HFF-Myc (cell line): ENCODE results near the gene STAC.
"Not testable (repeated sequence)": the region's sequence is repeated elsewhere in the genome, so short reads cannot be mapped to it uniquely, and the experiment has no call there.

Source experiments
- DNase-seq: peaks from one replicate; pipeline ENCODE4 v3.0.0-alpha.2; 2011; ENCODE audit warnings: low read depth; ENCODE audit errors: extremely low read depth
- H3K4me3 ChIP-seq: replicated peaks from 2 replicates; pipeline ENCODE4 v1.5.1; 2011; ENCODE audit warnings: low read depth, mild to moderate bottlenecking, control low read depth, low read length
- TF ChIP-seq, protein P1 (sequence below): IDR thresholded peaks from 2 replicates; pipeline ENCODE4 v1.5.1; 2012; ENCODE audit warnings: mild to moderate bottlenecking, low read depth, low read length, control low read depth; ENCODE audit errors: missing control alignments

The STAC gene

DNA sequence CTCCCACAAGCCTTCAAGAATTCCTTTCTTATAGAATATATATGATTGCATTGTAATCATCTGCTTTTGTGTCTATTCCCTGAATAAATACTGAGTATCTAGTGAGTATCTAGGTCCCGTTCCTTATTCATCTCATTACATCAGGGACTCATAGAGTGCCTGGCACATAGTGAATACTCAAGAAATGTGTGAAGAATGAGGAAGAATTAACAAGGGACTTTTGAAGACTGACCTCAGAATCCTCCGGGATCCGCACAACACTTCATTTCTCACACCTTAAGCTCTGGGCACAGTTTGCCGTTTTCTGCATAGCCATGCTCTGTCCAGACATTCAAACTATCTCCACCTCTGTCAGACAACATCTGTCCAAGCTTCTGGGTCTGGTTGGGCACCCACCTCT is 108.8 kb downstream of the STAC start:
- H3K4me3 ChIP-seq = no peak overlapping the region
- TF ChIP-seq, protein P1, sequence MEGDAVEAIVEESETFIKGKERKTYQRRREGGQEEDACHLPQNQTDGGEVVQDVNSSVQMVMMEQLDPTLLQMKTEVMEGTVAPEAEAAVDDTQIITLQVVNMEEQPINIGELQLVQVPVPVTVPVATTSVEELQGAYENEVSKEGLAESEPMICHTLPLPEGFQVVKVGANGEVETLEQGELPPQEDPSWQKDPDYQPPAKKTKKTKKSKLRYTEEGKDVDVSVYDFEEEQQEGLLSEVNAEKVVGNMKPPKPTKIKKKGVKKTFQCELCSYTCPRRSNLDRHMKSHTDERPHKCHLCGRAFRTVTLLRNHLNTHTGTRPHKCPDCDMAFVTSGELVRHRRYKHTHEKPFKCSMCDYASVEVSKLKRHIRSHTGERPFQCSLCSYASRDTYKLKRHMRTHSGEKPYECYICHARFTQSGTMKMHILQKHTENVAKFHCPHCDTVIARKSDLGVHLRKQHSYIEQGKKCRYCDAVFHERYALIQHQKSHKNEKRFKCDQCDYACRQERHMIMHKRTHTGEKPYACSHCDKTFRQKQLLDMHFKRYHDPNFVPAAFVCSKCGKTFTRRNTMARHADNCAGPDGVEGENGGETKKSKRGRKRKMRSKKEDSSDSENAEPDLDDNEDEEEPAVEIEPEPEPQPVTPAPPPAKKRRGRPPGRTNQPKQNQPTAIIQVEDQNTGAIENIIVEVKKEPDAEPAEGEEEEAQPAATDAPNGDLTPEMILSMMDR = no peak
- no peak for DNase-seq

DNA sequence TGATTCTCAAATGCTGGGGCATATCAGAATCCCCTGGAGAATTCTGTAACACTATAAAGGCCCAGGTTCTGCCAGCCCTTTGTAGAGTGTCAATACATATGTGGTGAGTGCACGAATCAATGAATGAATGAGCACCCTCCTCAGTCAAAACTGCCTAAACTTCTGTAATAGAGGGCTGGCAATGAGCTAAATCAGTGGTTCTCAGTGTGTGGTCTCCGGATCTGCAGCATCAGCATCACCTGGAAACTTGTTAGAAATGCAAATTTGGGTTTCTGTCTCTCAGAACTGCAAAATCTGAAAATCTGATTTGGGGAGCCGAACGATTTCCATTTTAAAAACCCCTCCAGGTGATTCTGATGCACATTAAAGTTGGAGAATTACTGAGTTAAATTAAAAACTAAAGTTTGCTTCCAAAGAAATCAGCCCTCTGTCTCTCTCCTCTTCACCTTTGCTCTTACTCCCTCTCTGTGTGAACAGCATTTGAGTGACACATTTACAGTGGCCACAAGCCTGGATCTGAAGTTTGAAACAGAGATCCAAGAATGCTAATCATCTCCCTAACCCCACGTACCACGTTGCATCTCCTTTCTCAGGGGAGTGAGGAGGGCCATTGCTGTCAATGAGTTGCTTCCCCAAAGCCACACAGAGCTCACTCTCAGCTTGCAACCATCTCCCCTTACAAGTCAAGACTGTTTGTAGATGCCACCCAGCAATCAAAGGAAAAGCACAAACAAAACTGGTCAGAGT is 109.5 kb downstream of the STAC start:
- no peak overlapping the region for H3K4me3 ChIP-seq
- DNase-seq = no peak
- TF ChIP-seq, protein P1 = no peak

DNA sequence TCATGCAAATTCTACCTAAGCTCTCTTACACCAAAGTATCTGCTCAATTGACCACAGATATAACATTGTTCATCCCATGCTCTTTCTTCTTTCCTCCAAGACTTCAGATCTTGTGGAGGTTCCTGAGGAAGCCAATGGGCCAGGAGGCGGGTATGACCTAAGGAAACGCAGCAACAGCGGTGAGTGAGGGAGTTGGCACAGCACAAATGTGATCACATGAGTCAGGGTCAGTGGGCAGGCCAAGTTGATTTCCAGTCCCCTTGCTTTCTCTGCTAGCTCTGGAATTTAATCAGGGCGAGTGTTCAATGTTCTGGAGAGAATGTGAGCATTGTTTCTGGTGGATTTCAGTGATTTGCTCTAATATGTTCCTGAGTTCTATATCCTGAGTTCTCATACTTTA is 112.7 kb downstream of the STAC start:
- H3K4me3 ChIP-seq = no peak overlapping the region
- TF ChIP-seq, protein P1 = no peak
- DNase-seq = no peak

DNA sequence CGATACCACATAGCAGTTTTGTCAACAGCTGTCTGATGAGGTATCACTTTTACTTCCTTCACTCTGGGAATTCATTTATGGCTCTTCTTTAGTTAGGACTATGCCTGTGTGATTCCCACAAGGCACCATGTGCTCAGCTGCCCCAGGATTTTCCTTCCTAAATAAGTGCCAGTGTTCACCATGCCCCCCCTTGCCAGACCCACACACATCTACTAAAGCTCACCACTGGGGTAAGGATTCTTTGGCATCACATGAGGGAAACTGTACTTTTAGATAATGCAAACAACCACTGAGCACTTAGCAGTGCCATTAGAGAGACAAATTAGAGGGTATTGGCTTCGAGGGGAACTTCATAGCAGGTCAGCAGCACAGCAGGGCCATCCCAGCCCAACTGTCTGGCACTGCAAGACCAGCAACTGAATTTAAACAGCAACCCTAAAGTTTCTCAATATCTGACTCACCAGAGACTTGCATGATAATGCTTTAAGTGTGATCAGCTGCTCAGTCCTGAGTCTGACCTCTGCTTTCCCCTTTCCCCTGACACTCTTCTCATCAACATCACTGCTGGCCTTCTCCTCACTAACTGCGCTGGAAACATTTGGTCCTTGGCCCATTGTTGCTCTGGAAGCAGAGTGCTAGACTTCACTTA is 114.3 kb downstream of the STAC start:
- DNase-seq = no peak

DNA sequence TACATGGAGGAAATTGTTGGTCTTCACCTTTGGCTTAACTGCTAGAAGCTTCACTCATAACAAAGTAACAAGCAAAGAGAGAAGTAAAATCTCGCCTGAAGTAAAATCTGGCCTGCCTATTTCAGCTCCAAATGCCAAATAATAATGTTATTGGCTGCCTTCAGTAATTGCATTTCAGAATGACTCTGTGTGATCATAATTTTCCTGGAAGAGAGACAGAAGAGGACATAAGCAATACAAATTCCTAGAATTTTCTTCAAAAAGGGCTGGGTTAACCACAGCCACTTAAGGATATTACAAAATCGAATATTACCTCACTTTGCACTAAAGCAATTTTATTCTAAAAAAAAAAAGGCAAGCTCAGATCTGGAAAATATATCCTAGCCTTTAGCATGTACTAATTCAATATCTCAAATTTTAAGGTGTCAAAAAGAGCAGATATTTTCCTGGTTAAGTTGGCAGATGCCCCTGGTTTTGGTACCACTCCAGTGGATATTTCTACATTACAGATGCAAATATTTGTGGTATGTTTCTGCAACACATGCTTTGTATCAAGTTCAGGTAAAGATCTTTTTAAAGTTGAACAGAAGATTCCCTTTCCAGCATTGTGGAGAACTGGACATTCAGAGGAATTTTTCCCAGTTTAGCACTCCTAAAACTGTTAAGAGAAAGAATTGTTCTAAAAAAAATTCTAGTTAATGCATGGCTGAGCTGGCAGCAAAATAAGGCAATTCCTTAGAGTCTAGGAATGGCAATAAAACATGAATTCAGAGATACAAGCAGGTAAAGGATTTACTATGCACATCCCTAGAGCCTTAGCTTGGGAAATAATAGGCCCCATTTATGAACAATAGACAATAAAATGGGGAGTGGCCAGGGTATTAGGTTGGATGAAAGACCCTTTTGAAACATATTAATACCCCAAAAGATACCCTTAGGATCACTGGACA is 116.7 kb downstream of the STAC start:
- TF ChIP-seq, protein P1 = no peak
- DNase-seq = no peak
- H3K4me3 ChIP-seq = no peak overlapping the region

More for the DNA sequence above, 114.3 kb downstream of the STAC start:
- TF ChIP-seq, protein P1 = no peak
- no peak overlapping the region for H3K4me3 ChIP-seq

DNA sequence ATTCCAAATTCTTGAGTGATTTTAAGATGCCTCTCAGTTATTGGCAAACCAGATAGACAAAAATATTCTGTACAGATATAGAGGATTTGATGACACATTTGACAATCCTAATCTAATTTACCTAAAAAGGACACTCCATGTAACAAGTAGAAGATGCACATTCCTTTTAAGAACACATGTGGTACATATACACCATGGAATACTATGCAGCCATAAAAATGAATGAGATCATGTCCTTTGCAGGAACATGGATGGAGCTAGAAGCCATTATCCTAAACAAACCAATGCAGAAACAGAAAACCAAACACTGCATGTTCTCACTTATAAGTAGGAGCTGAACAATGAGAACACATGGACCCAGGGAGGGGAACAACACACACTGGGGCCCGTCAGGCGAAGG is 119.7 kb downstream of the STAC start:
- H3K4me3 ChIP-seq, DNase-seq: not testable (repeated sequence)

DNA sequence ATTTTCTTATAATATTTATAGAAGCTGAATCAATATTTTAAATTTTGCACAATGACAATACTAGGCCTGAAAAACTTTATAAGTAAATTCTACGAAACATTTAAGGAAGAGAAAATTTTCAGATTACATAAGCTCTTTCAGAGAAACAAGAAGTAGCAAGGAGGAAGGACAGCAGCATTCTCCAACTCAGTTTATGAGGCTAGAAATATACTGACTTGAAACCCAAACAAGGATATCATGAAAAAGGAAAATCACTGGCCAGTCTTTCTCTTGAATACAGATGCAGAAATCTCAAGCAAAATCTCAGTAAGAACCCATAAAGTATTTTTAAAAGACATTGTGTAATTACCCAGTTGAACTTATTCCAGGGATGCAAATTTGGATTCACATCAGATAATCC is 121.3 kb downstream of the STAC start:
- no peak for DNase-seq
- no peak overlapping the region for H3K4me3 ChIP-seq
- TF ChIP-seq, protein P1 = no peak
